Right ventricle myocardium inferior (tissue), 1 donor: Measurements from ENCODE around the gene EFHC1. TPM values are rescaled to one million over a fixed set of nuclear protein-coding genes. Genes with fewer than 3 reads are reported as not detected.
A peak's percentile ranks its signal among the peaks of the same experiment; 100 is the strongest.

Experiments used
- ATAC-seq: fragments of 200-7000 bp; cut with Tn5 transposase; one replicate; pipeline ENCODE4 v1.9.1; 2020; ENCODE audit warnings: mild to moderate bottlenecking, moderate library complexity
- DNase-seq: peaks from one replicate; pipeline ENCODE4 v3.0.0; 2021; ENCODE audit errors: missing footprints
- intact Hi-C: fragments of 100-400 bp; cut with DNase I; formaldehyde crosslinking; loops from one replicate; pipeline ENCODE4 v1.11.0; 2022
- total RNA-seq: library from RNA; stranded (reverse); fragmentation: NEBNext Ultra II Directional; extraction: Animal tissue kit (Norgen Biotek cat#: 25700); gene quantifications from one replicate; pipeline ENCODE4 v1.2.1, GENCODE V29; 2021
- donor health status: DM: no; HTN: yes; CAD: no; lungs with severe emphysema.

EFHC1 gene
- total RNA-seq, 1 donor from 2014 or later: 4.8 TPM

DNA sequence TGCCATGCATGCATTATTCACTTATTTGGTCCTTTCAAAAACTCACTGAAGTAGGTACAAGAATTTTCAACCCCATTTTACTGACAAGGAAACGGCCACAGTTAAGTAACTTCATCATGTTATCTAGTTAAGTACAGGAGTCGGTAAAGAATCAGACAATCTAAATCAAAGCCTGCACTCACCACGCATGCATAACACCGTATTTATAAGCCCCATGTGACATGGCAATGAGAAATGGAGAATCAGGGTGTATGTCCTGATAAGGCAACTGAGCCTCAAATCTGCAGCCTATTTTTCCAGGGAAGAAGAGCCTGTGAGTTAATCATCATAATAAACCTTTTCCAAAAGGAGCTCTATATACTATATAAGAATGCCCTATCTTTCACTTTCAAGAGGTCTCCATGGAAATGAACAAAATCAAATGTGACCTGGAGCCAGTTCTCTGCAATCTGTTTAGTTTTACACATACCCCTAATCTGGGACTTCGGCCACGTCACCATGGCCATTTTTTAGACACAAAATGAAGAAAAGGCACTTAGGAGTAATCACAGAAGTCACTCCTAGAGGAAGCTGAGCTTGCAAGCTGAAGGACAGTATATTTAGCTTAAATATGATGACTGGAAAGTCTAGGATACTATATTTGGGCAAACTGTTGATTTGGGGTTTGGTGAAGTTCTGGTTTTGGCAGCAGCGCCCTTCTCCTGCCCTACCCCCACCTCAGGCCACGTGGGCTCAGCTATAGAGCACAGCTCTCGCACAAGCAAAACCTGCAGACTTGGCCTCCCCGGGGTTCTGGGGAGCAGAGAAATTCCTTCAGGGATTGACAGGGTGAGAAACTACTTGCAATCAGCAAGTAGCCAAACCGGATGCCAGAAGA, 137.5 kb downstream of the EFHC1 start:
- intact Hi-C loops: no loop called here
- ATAC-seq (no peak), DNase-seq (no peak)

DNA sequence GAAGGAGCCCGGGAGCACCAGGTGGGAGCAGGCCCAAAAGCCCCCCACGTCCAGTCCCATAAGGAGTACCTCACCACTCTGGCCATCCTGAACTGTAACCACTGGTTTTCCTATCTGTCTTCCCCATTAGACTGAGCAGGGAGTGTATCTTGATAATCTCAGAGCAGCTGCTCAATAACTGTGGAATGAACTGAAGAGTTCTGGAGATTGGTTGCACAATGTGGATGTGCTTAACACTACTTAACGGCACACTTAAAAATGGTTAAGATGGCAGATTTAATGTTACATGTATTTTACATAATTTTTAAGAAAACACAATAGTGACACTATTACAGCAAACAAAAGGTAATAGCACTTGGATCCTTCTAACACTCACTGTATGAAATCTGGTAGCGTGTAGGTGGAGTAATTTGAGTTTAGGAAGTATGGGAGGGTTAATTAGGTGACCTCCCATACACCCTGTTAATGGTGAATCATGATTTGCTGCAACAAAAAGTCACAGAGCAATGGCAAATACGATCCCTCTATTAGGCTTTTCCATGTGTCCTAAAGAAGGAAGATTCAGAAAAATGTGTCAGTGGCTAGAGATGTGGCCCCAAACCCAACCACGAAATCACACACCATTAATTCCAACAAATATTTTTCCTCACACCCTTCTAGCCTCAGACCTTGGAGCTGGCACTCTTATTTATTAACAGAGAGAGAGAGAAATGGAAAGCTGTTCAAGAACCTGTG, 138.3 kb downstream of the EFHC1 start:
- DNase-seq (no peak), ATAC-seq (peak; percentile 59)
- intact Hi-C loops: no loop called here

DNA sequence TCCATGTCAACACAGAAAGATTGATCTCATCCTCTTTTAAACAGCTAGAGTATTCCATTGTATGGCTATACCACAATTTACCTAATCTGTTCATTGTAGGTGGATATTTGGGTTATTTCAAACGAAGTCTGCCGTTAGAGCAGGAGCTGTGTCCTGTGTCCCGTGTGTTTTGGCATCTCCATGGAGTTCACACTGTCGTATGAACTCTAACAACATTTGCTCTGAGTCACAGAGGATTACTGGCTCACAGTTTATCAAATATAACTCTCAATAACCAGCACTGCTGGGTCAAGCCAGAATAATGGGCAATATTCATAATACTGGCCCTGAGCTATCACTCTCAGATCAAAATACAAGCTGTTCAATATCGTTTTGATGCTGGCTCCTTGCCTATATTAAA, 140.3 kb downstream of the EFHC1 start:
- DNase-seq (no peak), ATAC-seq (peak; percentile 48)
- intact Hi-C loops: no loop called here

DNA sequence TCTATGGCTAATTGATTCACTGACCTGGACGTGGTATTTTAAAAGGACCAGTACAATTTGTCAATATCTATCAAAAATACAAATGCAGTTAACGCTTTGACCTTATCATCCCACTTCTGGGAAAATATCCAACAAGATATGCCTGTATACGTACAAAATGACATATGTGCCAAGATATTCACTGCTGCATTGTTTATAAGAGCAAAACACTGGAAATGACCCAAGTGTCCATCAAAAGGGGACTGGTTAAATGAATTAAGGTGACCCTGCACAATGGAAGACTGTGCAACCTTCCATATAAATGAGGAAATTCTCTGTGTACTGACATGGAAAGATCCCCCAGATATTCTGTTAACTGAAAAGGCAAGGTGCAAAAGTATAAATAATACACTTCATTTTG, 142.8 kb downstream of the EFHC1 start:
- intact Hi-C loops: no loop called here
- ATAC-seq: no peak
- DNase-seq: no peak

DNA sequence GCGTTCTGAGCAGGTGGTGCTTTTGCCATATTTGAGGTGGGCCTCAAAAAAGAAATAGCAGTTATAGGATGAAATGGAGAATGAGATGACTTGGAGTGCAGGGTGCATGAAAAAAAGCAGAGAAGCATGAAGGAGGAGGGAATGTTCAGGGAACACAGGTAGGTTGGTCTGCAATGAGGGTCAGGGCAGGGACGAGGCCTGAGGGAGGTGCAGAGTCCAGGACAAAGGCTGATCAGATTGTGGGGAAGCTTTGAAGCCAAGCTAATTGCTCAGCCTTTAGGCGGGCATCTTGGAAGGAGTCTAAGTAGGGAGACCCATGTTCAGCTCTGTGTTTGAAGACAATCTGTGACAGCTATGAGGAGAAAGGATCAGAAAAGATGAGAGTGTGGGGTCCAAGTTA, 144.7 kb downstream of the EFHC1 start:
- intact Hi-C loops: no loop called here
- no peak for DNase-seq

DNA sequence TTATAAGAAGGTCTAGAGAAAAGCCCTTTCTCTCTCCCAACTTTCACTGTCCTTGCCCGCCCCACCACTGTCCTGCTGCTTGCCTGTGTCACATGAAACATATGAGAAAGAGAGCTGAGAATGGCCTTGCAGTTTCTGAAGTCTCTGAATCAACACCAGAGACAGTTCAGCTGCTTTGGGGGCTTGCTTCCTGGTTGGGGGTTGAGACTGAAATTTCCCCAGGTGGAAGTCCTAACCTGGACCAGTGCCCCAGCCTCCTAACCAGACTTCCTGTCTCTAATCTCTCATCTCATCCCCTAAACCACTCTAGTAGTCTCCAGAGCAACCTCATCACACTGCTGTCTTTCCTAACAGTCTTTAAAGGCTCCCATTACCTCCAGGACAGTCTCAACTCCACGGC, 146.1 kb downstream of the EFHC1 start:
- intact Hi-C loops: no loop called here
- DNase-seq (no peak), ATAC-seq (no peak)

More for the DNA sequence above, 144.7 kb downstream of the EFHC1 start:
- ATAC-seq: no peak

DNA sequence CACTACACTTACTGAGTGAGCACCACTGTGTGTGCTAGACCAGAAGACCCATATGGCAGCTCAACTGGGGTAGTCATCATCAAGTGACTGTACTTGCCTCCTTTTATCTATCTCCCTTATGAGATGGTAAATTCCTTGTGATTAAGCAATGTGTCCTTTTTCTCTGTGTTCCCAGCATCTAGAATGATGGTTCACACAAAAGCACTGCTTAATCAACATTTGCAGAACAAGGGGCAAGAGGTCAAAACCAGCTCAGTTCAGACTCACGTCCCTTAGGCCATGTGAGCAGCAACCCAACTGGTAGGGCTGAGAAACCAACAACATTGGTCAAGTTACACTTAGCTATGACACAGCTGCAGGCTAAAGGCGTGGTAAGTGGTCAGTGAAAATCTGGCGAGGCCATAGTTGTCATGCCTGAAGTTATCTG, 146.7 kb downstream of the EFHC1 start:
- intact Hi-C loops: no loop called here
- no peak for DNase-seq

DNA sequence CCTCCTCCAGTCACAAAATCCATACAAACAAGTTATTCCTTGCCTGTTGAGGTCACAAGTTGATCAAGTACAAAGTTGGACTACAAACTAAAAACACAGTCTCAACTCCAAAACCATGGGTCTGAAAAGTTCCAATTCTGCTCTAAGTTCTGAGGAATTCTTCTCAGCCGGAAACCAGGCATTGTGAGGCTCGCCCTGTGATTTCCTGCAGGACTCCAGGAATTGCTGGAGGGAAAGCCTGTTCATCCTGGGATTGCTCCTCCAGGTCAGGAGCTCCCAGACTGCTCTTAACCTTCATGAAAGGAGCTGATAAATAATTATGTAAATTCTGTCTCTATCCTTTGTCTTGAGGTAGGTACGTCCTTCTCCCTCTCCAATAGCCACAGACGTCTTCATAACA, 148.2 kb downstream of the EFHC1 start:
- intact Hi-C loops: no loop called here
- ATAC-seq: no peak
- no peak for DNase-seq

More for the DNA sequence above, 146.7 kb downstream of the EFHC1 start:
- peak; percentile 56 for ATAC-seq

DNA sequence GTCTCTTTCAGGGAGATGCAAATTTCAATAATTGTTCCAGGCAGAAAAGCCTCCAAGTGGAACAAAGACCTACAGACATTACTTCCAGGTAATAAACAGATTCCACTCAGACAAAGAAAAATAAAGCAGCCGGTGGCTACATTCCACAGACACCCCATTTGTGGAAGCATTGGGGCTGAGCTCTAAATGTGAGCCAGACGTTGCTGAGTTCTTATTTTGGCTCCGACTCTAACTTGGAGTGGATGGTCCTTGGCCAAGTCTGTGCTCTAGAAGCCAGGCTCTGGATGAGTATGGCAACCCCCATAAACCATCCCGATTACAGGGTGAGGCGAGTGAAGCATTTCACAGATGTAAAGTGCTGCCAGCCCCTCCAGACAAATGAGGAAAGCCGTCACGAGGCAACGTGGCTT, 150.2 kb downstream of the EFHC1 start:
- DNase-seq: no peak
- ATAC-seq: peak; percentile 74
- intact Hi-C loops: loop anchor here (10.0 kb wide), 2 partner anchors 285 to 975 kb away; partner anchors contain the start of genes GCLC and MCM3

DNA sequence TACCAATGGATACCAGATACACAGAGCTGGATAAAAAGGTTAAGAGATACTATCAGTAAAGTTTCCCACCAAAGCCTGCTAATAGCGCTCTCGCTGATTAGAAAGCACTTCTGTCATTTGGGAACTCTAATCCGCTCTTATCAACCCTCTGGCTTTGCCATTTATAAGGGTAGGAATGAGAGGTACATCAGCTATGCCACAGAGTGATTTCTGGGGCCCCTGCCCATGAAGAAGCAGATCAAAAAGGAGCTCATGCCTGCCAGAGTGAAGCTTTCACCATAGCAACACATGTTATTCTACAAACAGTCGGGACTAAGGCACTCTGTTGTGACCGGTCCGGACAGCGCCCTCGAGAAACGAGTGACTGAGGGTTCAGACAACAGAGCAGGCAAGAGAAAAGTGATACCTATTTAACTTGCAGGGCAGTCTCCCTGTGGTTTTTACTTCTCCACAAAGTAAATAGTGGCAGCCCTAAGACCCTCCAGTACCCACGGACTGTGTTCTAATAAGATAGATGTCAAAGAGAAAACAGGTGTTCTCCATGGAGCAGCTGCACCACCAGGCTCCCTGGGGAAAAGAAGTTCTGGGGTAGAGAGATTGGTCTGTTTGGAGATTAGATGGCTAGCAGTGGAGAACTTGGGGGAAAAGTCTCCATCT, 151.1 kb downstream of the EFHC1 start:
- peak; percentile 40 for ATAC-seq

DNA sequence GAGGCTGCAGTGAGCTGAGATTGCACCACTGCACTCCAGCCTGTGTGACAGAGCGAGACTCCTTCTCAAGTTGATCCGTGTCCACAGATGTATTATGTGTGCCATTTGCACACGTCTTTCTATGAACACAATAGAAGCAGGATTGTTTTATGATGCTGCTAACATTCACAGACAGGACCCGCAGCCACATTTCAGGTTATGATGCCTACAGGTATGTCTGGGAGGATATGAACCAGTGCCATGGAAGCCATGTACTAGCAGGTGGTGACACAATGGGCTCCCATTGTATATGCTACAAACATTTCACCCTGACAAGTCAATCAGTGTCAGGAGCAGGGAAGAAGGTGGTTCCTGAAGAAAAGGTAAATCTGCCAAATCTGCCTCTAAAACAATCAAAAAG, 152.4 kb downstream of the EFHC1 start:
- intact Hi-C loops: loop anchor here (10.0 kb wide), 2 partner anchors 288 to 972 kb away; partner anchors contain the start of genes GCLC and MCM3
- DNase-seq (no peak), ATAC-seq (no peak)

More for the DNA sequence above, 151.1 kb downstream of the EFHC1 start:
- no peak for DNase-seq
- intact Hi-C loops: loop anchor here (10.0 kb wide), 2 partner anchors 286 to 974 kb away; partner anchors contain the start of genes GCLC and MCM3

DNA sequence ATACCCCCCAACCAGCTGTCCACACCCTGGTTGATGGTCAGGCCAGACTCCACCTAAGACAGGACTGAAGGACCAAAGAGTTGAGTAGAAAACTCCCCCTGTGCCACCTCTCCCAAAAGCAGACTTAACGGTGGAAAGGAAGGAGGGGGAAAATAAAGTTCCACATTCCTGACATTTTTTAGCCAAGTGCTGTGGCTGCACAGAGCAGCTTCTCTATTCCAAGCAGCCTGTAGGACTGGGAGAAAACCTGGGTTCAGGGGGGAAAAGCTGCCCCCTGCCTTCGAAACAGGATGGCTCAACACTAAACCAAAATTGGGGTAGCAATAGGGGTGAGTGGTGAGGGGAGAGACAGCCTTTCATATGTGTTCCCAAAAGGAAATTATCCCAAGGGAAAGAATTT, 153.2 kb downstream of the EFHC1 start:
- intact Hi-C loops: loop anchor here (10.0 kb wide), 2 partner anchors 288 to 972 kb away; partner anchors contain the start of genes GCLC and MCM3
- DNase-seq: no peak
- ATAC-seq: no peak

Other genes starting within 250 kb of the EFHC1 start
- gene IL17A, start 234.0 kb upstream of the EFHC1 start, total RNA-seq: not detected
- gene IL17F, start 175.8 kb upstream of the EFHC1 start, total RNA-seq: not detected
- 21.7 TPM for gene MCM3, start 135.6 kb upstream of the EFHC1 start, total RNA-seq
- 1.9 TPM for gene PAQR8, start 58.2 kb upstream of the EFHC1 start, total RNA-seq
- 12.6 TPM for gene TRAM2, start 156.7 kb downstream of the EFHC1 start, total RNA-seq